NCI-H524 (cell line): Measurements from ENCODE around the gene UBE2F.
"Not testable (repeated sequence)": the region's sequence is repeated elsewhere in the genome, so short reads cannot be mapped to it uniquely, and the experiment has no call there.

Experiments
- DNase-seq, 2 experiments: peaks; one replicate each; lab custom pipeline; 2025; lab: John Stamatoyannopoulos, UW

The UBE2F gene

GRCh38 chr2:238046725-238047270 lies 80.0 kb downstream of the UBE2F start:
- no peak for DNase-seq

- DNase-seq, result no peak
Observed at GRCh38 chr2:238053191-238053776, 86.5 kb downstream of the UBE2F start.

DNA sequence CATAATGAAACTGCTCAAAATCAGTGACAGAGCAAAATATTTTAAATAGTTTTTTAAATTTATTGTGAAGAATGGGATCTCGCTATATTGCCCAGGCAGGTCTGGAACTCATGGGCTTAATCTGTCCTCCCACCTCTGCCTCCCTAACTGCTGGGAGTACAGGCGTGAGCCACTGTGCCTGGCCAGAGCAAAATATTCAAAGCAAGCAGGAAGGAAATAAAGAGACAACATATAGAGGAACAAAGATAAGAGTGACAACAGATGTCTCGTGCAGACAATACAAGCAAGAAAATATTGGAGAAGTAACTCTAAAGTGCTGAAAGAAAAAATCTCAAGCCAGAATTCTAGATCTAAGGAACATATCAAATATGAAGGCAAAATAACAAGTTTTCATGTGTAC lies 89.0 kb downstream of the UBE2F start:
- no peak for DNase-seq

DNA sequence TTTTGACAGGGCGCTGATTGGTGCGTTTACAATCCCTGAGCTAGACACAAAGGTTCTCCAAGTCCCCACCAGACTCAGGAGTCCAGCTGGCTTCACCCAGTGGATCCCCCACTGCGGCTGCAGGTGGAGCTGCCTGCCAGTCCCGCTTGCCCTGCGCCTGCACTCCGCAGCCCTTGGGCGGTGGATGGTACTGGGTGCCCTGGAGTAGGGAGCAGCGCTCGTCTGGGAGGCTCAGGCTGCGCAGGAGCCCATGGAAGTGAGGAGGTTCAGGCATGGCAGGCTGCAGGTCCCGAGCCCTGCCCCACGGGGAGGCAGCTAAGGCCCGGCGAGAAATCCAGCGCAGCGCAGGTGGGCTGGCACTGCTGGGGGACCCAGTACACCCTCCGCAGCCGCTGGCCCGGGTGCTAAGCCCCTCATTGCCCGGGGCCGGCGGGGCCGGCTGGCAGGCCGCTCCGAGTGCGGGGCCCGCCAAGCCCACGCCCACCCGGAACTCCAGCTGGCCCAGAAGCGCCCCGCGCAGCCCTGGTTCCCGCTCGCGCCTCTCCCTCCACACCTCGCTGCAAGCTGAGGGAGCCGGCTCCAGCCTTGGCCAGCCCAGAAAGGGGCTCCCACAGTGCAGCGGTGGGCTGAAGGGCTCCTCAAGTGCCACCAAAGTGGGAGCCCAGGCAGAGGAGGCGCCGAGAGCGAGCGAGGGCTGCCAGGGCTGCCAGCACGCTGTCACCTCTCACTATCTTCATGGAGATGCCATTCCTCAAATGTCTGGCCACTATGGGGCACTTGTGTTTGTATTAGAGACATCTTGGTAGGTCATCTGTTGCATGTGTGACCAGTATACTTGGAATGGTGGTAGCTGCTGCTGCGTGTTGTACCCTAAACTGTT lies 91.1 kb downstream of the UBE2F start:
- not testable (repeated sequence) for DNase-seq

DNA sequence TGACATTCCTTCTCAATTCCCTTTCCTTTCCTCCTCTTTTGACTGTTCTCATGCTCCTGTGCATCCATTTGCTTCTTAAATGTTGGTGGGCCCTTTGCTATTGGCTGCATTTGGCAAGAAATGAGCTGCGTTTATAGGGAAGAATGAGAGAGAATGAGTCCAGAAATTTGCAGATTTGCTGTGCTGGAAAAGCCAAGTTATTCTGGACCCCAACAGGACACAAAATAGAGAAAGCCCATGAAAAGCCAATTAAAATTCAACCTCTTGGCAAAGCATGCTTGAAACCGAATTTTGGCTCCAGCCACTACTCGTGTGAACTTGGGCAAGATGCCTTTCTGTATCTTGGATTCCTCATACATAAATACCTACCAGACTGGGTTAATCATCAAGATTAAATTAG lies 92.7 kb downstream of the UBE2F start:
- no peak for DNase-seq

DNA sequence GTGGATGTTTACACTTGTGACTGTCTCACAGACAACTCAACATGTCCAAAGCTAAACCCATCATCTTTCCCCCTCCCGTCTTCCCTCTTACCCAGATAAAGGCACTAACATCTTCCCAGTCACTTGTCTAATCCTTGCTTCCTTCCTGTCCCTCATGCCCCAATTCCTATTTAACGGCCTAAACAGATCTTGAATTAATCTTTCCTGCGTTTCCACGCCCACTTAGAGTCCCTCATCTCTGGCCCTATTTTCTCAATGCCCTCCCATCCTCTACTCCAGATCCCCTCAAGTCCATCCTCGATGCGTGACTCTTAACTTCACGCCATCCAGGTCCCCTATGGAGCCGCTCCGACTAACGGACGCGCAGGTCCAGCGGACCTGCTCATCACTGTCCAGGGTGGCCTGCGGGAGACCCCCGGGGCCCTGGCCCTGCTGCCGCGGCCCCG lies 93.3 kb downstream of the UBE2F start:
- peak in 1 of 2 experiments; percentile 48 for DNase-seq

- peak; percentile 93 to 95 for DNase-seq
Observed at GRCh38 chr2:238060542-238061314, 93.9 kb downstream of the UBE2F start, which contains the start of gene SCLY. Gene SCLY (plus strand): TSS chr2:238061001. CDS start chr2:238061055, 54 bp downstream.

- DNase-seq, result peak in 1 of 2 experiments; percentile 41
Observed at GRCh38 chr2:238061315-238062202, 94.7 kb downstream of the UBE2F start.

DNA sequence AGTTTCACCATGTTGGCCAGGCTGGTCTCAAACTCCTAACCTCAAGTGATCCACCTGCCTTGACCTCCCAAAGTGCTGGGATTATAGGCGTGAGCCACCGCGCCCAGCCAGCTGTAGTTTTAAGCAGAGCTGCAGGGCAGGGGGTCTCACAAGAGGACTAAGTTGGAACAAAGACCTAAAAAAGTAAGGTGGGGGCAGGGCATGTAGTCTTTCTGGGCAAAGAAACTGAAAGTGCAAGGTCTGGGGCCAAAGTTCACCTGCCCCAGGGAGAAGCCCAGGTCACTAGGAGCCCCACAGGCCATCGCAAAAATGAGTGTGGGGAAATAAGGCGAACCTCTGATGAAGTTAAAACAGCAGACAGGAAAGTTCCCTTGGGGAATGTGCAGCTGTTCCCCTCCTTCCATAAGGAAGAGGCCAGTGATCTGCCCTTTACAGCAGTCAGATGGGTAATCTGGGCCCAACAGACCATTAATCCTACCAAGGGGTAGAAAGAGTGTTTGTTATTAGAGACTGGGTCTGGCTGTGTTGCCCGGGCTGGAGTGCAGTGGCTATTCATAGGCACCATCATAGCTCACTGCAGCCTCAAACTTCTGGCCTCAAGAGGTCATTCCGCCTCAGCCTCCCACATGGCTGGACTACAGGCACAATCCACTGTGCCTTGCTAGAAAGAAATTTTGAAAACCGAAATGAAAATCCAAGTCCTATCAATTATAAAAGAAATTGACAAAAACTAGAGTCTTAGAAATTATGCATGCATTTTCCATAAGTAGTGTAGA lies 96.8 kb downstream of the UBE2F start:
- DNase-seq, result peak; percentile 32 to 45

DNA sequence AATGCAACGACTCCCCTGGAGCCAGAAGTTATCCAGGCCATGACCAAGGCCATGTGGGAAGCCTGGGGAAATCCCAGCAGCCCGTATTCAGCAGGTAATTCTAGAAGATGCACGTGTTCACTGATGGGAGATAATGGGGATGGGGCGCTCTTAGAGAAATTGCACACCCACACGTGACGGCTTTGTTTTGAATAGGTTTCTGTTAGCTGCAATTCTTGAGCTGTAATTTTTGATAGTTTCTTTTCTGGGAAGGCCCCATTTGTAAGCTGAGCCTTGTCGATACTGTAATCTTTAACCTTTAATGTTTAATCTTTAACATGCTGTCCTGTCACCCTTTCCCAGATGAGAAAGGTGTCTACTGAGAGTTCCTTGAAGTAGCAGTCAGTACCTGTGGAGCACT lies 97.6 kb downstream of the UBE2F start:
- DNase-seq, result no peak

- DNase-seq, result no peak
Observed at GRCh38 chr2:238065071-238065846, 98.4 kb downstream of the UBE2F start.

GRCh38 chr2:238066218-238066617 lies 99.4 kb downstream of the UBE2F start:
- DNase-seq, result no peak

DNA sequence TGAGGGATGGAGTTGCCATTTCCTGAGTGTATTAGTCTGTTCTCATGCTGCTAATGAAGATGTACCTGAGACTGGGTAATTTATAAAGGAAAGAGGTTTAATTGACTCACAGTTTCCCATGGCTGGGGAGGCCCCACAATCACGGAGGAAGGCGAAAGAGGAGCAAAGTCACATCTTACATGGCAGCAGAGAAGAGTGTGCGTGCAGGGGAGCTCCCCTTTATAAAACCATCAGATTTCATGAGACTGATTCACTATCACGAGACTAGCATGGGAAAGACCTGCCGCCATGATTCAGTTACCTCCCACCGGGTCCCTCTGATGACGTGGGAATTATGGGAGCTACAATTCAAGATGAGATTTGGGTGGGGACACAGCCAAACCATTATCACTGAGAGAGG lies 99.9 kb downstream of the UBE2F start:
- not testable (repeated sequence) for DNase-seq

DNA sequence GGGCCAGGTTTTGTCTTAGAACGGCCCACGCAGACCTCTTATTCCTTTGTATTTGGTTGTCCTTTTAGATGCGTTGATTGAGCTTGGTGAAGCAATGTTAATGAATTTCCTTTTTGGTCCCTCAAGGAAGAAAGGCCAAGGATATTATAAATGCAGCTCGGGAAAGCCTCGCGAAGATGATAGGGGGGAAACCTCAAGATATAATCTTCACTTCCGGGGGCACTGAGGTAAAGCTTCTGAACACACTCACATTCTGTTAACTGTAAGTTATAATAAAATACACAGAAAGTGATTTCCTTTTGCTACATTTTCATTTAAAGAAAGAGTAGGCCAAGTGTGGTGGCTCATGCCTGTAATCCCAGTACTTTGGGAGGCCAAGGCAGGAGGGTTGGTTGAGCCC lies 101.1 kb downstream of the UBE2F start:
- no peak for DNase-seq

DNA sequence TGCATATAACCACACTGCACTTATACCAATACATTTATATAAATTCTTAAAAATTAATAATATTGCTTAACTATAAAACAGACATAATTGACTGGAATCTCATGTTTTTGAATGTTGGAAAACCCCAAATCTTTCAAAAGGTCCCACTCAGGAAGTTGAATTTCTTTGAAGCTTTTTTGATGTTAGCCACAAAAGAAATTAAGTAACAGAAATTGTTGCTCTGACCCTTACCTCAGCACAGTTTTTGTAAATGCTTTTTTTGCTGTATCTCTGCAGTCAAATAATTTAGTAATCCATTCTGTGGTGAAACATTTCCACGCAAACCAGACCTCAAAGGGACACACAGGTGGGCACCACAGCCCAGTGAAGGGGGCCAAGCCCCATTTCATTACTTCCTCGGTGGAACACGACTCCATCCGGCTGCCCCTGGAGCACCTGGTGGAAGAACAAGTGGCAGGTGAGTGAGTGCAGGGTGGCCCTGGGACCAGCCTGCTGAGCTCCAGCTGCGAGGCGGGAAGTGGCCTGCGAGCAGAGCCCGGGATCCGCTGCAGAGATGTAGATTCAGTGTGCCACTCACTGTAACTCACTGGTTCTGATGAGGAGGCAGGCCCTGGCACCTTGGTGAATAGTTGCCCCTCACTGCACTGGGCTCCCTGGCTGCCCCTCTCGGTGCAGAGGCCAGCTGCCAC lies 102.4 kb downstream of the UBE2F start:
- no peak for DNase-seq

DNA sequence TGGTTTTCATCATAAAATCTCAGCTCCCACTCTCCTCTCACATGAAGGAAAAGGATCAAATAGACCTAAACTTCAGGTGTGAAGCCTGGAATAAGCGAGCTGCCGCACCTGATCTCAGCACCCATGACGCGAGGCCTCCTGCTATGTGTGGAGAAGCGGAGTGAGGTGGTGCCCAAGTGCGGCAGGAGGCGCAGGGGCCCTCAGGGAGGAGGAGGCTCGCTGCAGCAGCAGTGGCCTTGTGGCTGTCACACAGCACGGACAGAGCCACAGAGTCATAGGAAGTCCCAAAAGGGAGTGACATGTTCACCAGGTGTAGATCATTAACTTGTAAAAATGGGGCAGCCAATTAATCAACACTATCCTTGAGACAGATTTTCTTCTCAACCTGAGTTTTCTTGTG lies 103.1 kb downstream of the UBE2F start:
- DNase-seq, result no peak

GRCh38 chr2:238075397-238075796 lies 108.6 kb downstream of the UBE2F start:
- DNase-seq, result no peak

GRCh38 chr2:238077292-238077691 lies 110.5 kb downstream of the UBE2F start:
- DNase-seq, result peak in 1 of 2 experiments; percentile 23

DNA sequence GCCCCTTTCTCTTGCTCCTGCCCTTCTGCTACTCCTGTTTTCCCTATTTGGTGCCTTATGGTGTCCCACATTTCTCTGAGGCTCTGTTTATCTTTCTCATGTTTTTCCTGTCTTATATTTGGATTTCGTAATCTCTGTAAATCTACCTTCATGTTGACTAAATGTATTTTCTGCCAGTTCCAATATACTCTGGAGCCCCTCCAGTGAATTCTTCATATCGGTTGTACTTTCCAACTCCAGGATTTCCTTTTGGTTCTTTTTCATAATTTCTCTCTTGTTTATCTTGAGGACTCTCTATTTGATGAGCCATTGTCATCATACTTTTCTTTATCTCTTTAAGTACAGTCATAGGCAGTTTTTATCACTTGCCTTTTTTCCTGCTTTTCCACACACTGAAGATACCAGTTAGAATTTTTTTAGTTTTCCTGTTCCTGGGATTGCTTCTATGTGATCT lies 113.1 kb downstream of the UBE2F start:
- no peak for DNase-seq
